Pancreas (tissue), 10 donors: ENCODE results near the gene EDNRA. TPM values are rescaled to one million over a fixed set of nuclear protein-coding genes. Genes with fewer than 3 reads are reported as not detected.

ENCODE experiments used
- ATAC-seq, 4 donors: fragments of 200-7000 bp; cut with Tn5 transposase; one replicate each; pipeline versions ENCODE4 v1.8.0 to v1.9.1; 2020; ENCODE audit warnings: mild to moderate bottlenecking in 4 of 4, moderate library complexity in 4 of 4
- DNase-seq, 6 donors: peaks; one replicate each; pipeline ENCODE4 v3.0.0-alpha.2; 2020
- FAIRE-seq: peaks from 2 replicates; lab custom pipeline; 2012; peaks lifted over from hg19 to GRCh38; lab: Jason Lieb, UNC
- H3K27ac ChIP-seq, 4 donors: fragments of 200-600 bp; sonication (generic); 1 replicate in 3 of 4; 2 replicates in 1 of 4; pipeline versions ENCODE4 v1.5.0 to v1.8.0; 2020
- H3K27me3 ChIP-seq, 4 donors: fragments of 200-600 bp; one replicate each; pipeline ENCODE4 v1.8.0; 2021
- H3K36me3 ChIP-seq, 3 donors: fragments of 200-600 bp; sonication (generic) in 1 of 3; one replicate each; pipeline versions ENCODE4 v1.5.0 to v1.8.0; 2020 to 2021
- H3K4me1 ChIP-seq, 3 donors: fragments of 200-600 bp; one replicate each; pipeline ENCODE4 v1.8.0; 2021
- H3K4me3 ChIP-seq, 4 donors: fragments of 200-600 bp; sonication (generic) in 2 of 4; one replicate each; pipeline versions ENCODE4 v1.5.0 to v1.8.0; 2020 to 2021
- H3K9me3 ChIP-seq, 4 donors: fragments of 200-600 bp; one replicate each; pipeline ENCODE4 v1.8.0; 2021
- WGBS, 2 donors: extraction: QIAGEN DNeasy Blood & Tissue Kit; methylation state at CpG; one replicate each; pipeline ENCODE4 v1.1.7; 2013; 5-methylcytosine and 5-hydroxymethylcytosine counted together
- intact Hi-C, 3 donors: fragments of 100-400 bp; cut with DNase I; formaldehyde crosslinking; loops; one replicate each; pipeline versions ENCODE4 v1.11.1 to v1.14.2; 2022
- polyA plus RNA-seq, 2 donors: library from polyadenylated mRNA; stranded (reverse); fragments of 200-250 nt; gene quantifications; one replicate each; pipeline ENCODE4 v1.2.3, GENCODE V29; 2013
- total RNA-seq, 6 donors: library from RNA; stranded (reverse); fragmentation: NEBNext Ultra II Directional in 4 of 6; extraction: Animal tissue kit (Norgen Biotek cat#: 25700) in 4 of 6; gene quantifications; one replicate each; pipeline versions ENCODE4 v1.2.1 to v1.2.4, GENCODE V29; 2021 to 2023
- TF ChIP-seq, protein P1 (sequence below), 4 donors: fragments of 200-600 bp; sonication (generic) in 3 of 4; IDR thresholded peaks; one replicate each; pipeline versions ENCODE4 v1.5.0 to v1.8.0; 2021; ENCODE audit warnings: antibody characterized with exemption in 4 of 4
- donor health status: healthy with polysubstance abuse.
- donor health status: DM: no; HTN: no; CAD: no; lungs with moderate emphysema.
- donor health status: DM: no; HTN: no; CAD: no.
- donor health status: control.
- donor health status: control.
- donor health status: Bipolar disorder and iron deficiency.
- donor health status: DM: yes; HTN: yes; CAD: no.
- donor health status: DM: no; HTN: no; CAD: no.
- donor health status: DM: no; HTN: no; CAD: no.
- donor health status: DM: yes; HTN: yes; CAD: no.

Gene EDNRA
- total and polyA plus RNA-seq, 8 donors = 0.23 to 4.6 (median 0.53) TPM

DNA sequence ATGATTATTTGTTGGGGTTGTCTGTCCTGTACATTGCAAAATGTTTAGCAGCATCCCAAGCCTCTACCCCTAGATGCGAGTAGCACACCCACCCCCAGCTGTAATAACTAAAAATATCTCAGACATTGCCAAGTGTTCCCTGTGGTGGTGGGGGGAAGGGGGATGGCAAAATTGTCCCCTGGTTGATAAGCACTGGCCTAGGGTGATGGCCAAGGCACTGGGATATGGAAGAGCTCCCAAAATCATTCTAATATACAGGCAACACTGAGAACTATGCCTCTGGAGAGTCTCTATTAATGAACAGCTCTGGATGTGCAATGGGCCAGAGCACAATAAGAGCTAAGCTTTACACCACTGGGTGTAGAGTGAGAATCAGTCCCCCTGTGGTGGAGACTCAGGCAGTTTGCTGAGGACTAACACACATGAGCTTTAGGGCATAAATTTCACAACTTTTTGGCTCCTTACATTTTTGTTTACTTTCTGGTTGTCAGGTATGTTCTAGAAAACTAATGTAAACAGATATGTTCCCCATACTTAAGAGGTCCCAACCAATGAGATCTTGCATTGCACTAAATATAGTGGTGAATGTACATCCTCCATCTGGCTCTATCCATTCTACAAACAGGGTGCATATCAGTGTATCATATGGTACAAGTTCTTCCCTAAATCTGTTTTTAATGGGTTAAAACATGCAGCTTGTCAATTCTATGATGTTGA lies 34.5 kb downstream of the EDNRA start:
- intact Hi-C loops = no loop called here
- H3K9me3 ChIP-seq = no peaks in the 10 kb centered on the region
- H3K4me3 ChIP-seq = no peak overlapping the region
- no peak for FAIRE-seq
- no peaks in the 10 kb centered on the region for H3K27me3 ChIP-seq
- H3K27ac ChIP-seq = no peak overlapping the region
- ATAC-seq = no peak
- H3K36me3 ChIP-seq = no peaks in the 10 kb centered on the region
- TF ChIP-seq, protein P1, sequence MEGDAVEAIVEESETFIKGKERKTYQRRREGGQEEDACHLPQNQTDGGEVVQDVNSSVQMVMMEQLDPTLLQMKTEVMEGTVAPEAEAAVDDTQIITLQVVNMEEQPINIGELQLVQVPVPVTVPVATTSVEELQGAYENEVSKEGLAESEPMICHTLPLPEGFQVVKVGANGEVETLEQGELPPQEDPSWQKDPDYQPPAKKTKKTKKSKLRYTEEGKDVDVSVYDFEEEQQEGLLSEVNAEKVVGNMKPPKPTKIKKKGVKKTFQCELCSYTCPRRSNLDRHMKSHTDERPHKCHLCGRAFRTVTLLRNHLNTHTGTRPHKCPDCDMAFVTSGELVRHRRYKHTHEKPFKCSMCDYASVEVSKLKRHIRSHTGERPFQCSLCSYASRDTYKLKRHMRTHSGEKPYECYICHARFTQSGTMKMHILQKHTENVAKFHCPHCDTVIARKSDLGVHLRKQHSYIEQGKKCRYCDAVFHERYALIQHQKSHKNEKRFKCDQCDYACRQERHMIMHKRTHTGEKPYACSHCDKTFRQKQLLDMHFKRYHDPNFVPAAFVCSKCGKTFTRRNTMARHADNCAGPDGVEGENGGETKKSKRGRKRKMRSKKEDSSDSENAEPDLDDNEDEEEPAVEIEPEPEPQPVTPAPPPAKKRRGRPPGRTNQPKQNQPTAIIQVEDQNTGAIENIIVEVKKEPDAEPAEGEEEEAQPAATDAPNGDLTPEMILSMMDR (IDR thresholded peaks at IDR 0.05) = no peak
- DNase-seq = no peak
- 81 to 100% methylated on average over 1 of the region's 1 CpG for WGBS, 2 donors
- H3K4me1 ChIP-seq = no peaks in the 10 kb centered on the region

DNA sequence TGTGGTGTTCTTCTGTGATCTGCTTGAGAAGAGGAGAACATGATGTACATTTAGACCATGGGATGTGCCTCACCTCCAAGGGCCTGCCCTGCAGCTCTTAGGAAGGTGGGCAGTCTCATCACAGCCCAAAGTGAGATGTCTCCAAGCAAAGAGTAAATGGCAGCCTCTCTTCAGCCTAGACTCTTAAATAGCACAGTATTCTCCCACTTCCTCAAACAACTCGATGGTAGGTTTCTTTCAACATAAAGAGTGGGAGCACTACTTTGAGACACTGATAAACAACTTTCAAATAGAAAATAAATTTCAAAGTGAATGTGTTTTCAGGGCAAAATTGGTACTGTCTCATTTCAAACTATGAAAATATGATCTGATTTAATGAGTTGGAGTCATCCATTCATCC lies 35.2 kb downstream of the EDNRA start:
- Histone ChIP-seq H3K4me3 (no peak overlapping the region), H3K9me3 (no peaks in the 10 kb centered on the region), H3K27me3 (no peaks in the 10 kb centered on the region), H3K27ac (no peak overlapping the region), H3K36me3 (no peaks in the 10 kb centered on the region), H3K4me1 (no peaks in the 10 kb centered on the region)
- ATAC-seq (no peak), DNase-seq (no peak), FAIRE-seq (no peak)
- 39 to 57% methylated on average over 1 of the region's 1 CpG for WGBS, 2 donors
- TF ChIP-seq, protein P1 (IDR thresholded peaks at IDR 0.05) = no peak
- intact Hi-C loops = no loop called here

DNA sequence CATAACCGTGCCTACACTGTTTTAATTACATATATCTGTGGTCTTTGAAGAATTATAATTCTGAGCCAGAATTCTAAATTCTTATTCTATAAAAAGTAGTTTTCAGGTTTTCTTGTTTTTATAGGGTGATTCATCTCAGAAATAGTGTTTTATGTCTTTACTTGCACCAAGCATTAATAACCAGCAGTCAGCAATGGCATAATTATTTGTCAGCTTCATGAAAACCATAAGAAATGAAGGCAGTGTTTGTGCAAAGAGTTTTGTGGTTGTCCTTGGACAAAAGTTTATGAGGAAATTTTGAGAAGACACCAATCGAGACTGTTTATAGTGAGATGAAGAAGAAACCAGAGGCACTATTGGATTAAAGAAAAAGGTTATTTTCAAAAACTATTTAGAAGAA lies 37.2 kb downstream of the EDNRA start:
- TF ChIP-seq, protein P1 (IDR thresholded peaks at IDR 0.05) = no peak
- ATAC-seq = no peak
- no peak for DNase-seq
- Histone ChIP-seq H3K9me3 (no peaks in the 10 kb centered on the region), H3K36me3 (no peaks in the 10 kb centered on the region), H3K27me3 (no peaks in the 10 kb centered on the region), H3K27ac (no peak overlapping the region), H3K4me3 (no peak overlapping the region), H3K4me1 (no peaks in the 10 kb centered on the region)
- intact Hi-C loops = no loop called here
- FAIRE-seq = no peak
- WGBS, 2 donors = 52 to 64% methylated on average over 2 of the region's 2 CpGs

DNA sequence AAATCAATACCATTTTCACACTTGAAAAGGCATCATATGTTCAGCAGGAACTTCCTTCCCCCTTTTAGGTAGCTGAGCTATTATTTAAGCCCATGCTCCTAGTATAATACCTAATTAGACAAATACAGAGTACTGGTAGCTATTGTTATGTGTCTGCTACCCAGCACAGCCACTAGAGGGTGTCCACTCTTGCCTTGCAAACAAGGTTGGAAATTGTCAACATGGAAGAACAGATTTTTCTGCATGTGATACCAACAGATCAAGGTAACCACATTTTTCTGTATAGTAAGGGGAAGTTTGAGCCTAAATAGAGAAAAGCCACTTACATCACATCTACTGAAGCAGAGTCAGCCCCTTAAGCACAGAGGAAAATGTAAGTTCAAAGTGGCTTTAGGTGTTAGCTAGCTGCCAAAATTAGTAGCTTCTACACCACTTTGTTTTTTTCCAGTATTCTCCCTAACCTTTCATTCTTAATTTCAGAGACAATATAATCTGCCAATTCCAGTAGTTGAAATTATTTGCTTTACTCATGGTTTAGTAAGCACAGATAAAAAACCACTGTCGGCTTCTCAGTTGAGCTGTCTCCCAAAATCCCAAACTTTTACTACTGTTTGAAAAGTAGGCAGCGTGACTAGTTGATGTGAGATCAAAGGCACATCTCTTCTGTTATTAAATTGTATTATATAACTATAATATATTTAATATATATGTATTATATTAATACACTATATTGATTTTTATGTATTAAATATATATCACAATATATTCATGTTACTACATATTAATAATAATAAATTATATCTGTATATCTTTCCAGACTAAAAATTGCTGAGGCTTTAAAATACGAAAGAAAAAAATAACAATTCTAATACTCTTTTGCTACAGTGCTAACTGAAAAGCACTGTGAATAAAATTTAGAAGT lies 38.2 kb downstream of the EDNRA start:
- Histone ChIP-seq H3K36me3 (no peaks in the 10 kb centered on the region), H3K9me3 (no peaks in the 10 kb centered on the region), H3K4me3 (no peak overlapping the region), H3K27me3 (no peaks in the 10 kb centered on the region), H3K4me1 (no peaks in the 10 kb centered on the region), H3K27ac (no peak overlapping the region)
- ATAC-seq = peak in 3 of 4 donors; percentile 84 to 91 (median 90)
- TF ChIP-seq, protein P1 (IDR thresholded peaks at IDR 0.05) = peak; percentile 52 to 86 (median 80)
- peak in 4 of 6 donors; percentile 20 to 65 (median 46) for DNase-seq
- FAIRE-seq = peak; percentile 54
- WGBS, 2 donors = 70 to 82% methylated on average over 3 of the region's 3 CpGs
- intact Hi-C loops = no loop called here
